Astrocyte of the spinal cord (primary cell): Measurements from ENCODE around the gene OTOG.

Source experiments
- DNase-seq: peaks from one replicate; pipeline ENCODE4 v3.0.0; 2011; ENCODE audit warnings: low read depth, low spot score
- H3K4me3 ChIP-seq: 2 replicates; pipeline ENCODE4 v1.5.1; 2011; ENCODE audit warnings: low read depth, mild to moderate bottlenecking, low read length, moderate library complexity
- CTCF ChIP-seq: IDR thresholded peaks from 2 replicates; pipeline ENCODE4 v1.5.1; 2012; ENCODE audit warnings: low read depth, mild to moderate bottlenecking, low read length, inconsistent platforms
- in situ Hi-C: cut with HindIII; loops from 2 replicates; pipeline ENCODE4 v1.10.0; 2017; ENCODE audit warnings: low sequenced_read_pairs

Gene OTOG

GRCh38 chr11:17653611-17654010 is 106.6 kb downstream of the OTOG start:
- TF ChIP-seq CTCF: no peak
- in situ Hi-C loops: no loop called here
- no peak overlapping the region for H3K4me3 ChIP-seq
- DNase-seq: no peak

DNA sequence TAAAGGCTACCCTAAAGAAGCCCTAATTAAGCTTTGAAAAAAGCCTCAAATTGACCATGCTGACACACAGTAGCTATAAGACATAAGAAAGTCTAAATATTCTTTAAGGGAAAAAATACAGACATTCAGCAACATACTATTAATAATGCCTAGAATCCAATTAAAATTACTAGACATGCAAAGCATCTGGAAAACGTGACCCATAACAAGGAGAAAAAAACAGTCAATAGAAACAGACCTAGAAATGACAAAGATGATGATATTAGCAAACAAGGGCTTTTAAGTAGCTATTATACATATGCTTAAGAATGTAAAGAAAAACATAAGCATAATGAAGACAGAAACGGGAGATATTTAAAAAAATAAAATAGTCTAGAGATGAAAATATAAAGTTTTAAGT is 108.6 kb downstream of the OTOG start:
- in situ Hi-C loops: no loop called here
- H3K4me3 ChIP-seq: no peak overlapping the region
- DNase-seq: no peak
- TF ChIP-seq CTCF: no peak

DNA sequence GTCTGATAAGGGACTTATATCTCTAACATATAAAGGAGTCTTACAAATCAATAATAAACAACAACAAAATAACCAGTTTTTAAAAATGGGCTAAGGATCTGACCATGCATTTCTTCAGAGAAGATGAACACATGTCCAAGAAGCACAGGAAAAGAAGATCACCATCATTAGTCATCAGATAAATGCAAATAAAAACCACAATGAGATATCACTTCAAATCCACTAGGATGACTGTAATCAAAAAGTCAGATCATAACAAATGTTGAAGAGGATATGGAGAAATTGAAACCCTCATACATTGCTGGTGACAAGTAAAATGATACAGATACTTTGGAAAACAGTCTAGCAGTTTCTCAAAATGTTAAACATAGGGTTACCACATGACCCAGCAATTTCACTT is 111.2 kb downstream of the OTOG start:
- no peak for TF ChIP-seq CTCF
- DNase-seq: no peak
- in situ Hi-C loops: no loop called here
- no peak overlapping the region for H3K4me3 ChIP-seq

GRCh38 chr11:17668166-17668565 is 121.1 kb downstream of the OTOG start:
- DNase-seq: no peak
- in situ Hi-C loops: no loop called here
- no peak overlapping the region for H3K4me3 ChIP-seq
- no peak for TF ChIP-seq CTCF

- TF ChIP-seq CTCF: no peak
- in situ Hi-C loops: no loop called here
Measured at GRCh38 chr11:17672469-17672868, 125.4 kb downstream of the OTOG start.

DNA sequence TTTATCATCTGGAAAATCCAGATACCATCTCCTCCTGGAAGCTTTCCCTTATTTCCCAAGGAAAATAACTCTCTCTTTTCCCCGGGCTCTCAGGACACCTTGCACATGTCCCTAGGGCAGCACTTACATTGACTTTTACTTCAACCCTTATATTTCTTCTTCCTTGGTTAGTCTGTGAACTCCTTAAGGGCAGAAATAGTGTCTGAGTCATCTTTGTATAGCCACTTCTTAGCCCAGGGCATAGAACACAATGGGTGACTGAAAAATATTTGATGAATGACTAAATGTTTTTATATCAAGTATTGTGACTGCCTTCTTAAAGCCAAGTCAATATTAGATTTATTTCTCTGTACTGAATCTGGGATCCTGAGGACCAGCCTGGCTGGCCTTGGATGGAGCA is 126.9 kb downstream of the OTOG start:
- in situ Hi-C loops: no loop called here
- peak; percentile 33 for DNase-seq
- TF ChIP-seq CTCF: no peak
- H3K4me3 ChIP-seq: no peak overlapping the region

More at GRCh38 chr11:17672469-17672868, 125.4 kb downstream of the OTOG start:
- no peak overlapping the region for H3K4me3 ChIP-seq
- no peak for DNase-seq

- TF ChIP-seq CTCF: no peak
- DNase-seq: no peak
- in situ Hi-C loops: no loop called here
- no peak overlapping the region for H3K4me3 ChIP-seq
Measured at GRCh38 chr11:17682848-17683247, 135.8 kb downstream of the OTOG start.
